ENCODE data around the gene SCAMP5.
A peak's percentile ranks its signal among the peaks of the same experiment; 100 is the strongest.

The SCAMP5 gene

GRCh38 chr15:75048394-75048793, 53.0 kb downstream of the SCAMP5 start:
- no peak for DNase-seq (ENCODE audit: low spot score)

GRCh38 chr15:75049392-75049791, 54.0 kb downstream of the SCAMP5 start:
- DNase-seq (ENCODE audit: low spot score): no peak

GRCh38 chr15:75050283-75050682, 54.9 kb downstream of the SCAMP5 start:
- no peak for DNase-seq (ENCODE audit: low spot score)

- no peak for DNase-seq (ENCODE audit: low spot score)
Observed at GRCh38 chr15:75051191-75051608, 55.8 kb downstream of the SCAMP5 start.

- no peak for DNase-seq (ENCODE audit: low spot score)
Observed at GRCh38 chr15:75051711-75052110, 56.3 kb downstream of the SCAMP5 start.

DNA sequence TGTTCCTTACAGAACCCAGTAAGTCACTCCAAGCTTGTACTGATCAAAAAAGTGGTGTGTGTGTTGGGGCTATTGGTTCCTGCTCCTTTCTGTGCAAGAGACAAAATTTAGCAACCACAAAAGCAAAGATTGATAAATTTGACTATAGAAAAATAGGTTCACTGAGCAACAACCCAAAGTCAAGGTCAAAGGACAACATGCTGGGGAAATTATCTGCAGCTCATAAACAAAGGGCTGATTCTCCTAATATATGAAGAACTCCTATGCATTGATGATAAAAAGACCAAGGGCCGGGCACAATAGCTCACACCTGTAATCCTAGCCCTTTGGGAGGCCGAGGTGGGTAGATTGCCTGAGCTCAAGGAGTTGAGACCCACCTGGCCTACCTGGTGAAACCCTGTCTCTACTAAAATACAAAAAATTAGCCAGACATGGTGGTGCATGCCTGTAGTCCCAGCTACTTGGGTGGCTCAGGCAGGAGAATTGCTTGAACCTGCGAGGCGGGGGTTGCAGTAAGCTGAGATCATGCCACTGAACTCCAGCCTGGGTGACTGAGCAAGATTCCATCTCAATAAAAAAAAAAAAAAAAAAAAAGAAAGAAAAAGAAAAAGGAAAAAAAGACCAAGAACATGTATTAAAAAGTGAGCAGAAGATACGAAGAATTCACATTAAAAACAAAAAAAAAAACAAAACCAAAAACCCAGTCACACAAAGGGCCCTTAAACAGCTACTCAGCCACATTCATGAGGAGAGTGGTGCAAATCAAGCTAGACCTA, 57.8 kb downstream of the SCAMP5 start:
- DNase-seq (ENCODE audit: low spot score): no peak

DNA sequence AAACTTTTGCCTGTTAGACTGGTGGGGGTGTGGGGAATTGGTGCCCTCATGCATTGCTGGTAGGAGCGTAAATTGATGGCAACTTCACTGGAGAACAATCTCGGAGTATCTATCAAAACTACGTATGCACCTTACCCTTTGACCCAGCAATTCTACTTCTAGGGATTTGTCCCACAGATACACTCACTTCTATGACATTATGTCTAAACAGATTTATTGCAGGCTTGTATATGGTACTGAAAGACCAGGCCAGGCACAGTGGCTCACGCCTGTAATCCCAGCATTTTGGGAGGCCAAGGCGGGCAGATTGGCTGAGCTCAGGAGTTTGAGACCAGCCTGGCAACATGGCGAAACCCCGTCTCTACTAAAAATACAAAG, 58.4 kb downstream of the SCAMP5 start:
- DNase-seq (ENCODE audit: low spot score): no peak

DNA sequence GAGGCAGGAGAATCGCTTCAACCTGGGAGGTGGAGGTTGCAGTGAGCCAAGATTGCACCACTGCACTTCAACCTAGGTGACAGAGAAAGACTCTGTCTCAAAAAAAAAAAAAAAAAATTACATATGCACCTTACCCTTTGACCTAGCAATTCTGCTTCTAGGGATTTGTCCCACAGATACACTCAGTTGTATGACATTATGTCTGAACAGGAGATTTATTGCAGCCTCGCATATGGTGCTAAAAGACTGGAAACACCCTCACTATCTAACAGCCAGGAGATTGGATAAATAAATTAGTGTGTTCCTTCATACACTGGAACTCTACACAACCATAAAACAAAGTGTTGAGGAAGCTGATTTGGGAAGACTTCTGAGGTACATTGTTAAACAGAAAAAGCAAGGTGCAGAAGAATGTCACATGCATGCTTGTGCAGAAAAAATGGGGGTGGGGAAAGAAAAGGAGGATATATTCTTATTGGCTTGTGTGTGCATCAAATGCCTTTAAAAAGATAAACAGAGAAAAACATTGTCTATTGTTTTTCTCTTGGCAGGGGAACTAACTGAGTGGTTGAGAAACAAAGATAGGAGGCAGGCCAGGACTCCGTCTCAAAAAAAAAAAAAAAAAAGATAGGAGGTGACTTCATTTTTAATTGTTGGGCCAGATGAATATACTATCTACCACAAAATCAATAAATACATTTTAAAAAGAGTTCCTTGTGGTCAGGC, 59.0 kb downstream of the SCAMP5 start:
- no peak for DNase-seq (ENCODE audit: low spot score)

DNA sequence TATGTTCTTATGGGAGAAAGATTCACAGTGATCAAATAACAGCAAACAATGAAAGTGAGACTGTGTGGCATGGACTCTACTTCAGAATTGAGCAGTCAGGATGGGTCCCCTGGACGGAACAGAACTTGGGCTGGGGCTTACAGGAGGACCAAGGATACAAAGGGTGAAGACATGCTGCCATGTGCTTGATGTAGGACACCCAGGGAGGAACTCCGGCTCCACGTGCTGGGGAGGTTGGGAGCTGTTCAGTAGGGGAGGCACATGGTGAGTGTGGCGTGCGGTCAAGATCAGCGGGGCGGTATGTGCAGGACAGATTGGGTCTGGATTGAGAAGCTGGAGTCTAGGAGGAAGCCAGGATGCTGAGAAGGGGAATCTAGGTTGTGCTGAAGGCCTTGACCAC, 60.7 kb downstream of the SCAMP5 start:
- no peak for DNase-seq (ENCODE audit: low spot score)

DNA sequence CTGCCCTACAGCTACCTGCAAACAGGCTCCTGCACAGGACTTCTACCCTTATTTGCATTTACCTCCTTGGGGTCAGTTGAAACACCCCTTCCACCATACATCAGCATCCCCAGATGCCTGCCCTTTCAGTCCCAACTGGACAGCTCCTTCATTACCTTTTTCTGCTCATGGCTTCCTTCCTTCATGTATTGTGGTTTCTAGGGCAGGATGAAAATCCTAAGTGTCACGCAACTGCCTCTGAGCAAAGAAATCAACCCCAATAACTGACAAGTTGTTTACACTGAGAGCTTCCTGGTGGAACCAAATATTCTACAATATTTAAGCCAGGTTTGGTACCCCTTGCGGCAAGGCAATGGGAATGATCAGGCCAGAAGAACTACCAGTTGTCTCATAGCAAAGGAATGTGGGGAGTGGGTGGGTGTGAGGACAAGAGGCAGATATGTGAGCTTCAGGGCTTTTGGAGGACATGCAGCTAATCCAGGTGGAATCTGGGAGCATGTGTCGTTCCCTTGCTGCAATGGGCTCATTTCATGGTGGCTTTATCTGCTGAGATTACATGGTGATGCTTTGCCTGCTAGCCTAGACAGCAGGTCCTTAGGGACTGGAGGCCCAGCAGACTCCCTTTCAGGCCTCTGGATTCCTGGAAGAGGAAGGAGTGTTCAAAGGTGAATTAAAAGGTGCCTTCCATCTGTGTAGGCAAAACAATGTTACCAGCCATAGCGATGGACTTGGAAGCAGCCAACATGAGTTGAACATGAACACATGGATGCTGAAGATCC, 63.0 kb downstream of the SCAMP5 start:
- no peak for DNase-seq (ENCODE audit: low spot score)

- no peak for DNase-seq (ENCODE audit: low spot score)
Observed at GRCh38 chr15:75059607-75060006, 64.2 kb downstream of the SCAMP5 start.

GRCh38 chr15:75061272-75061671, 65.9 kb downstream of the SCAMP5 start:
- DNase-seq (ENCODE audit: low spot score): no peak

DNA sequence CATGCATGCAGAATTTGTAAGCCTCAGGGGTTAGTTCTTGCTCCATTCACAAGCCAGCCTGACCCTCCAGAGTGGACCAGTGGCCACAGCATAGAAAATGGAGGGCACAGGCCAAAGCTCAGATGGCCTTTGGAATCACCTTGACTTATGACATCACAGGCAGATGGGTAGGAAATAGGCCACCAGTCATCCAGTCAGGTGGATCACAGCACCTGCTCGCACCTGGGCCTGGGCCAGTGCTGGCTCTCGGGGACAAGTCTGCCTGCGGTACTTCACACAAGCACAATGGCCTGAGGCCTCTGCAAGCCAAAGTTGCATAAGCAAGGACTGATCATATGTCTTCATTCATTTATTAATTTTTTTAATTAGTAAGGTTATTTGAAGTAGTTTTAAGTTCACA, 67.3 kb downstream of the SCAMP5 start:
- DNase-seq (ENCODE audit: low spot score): no peak

- no peak for DNase-seq (ENCODE audit: low spot score)
Observed at GRCh38 chr15:75063338-75063737, 68.0 kb downstream of the SCAMP5 start.

- no peak for DNase-seq (ENCODE audit: low spot score)
Observed at GRCh38 chr15:75063889-75064288, 68.5 kb downstream of the SCAMP5 start.

- no peak for DNase-seq (ENCODE audit: low spot score)
Observed at GRCh38 chr15:75064846-75065245, 69.5 kb downstream of the SCAMP5 start.

GRCh38 chr15:75065467-75065850, 70.1 kb downstream of the SCAMP5 start:
- DNase-seq (ENCODE audit: low spot score): no peak

GRCh38 chr15:75065851-75066509, 70.6 kb downstream of the SCAMP5 start:
- DNase-seq (ENCODE audit: low spot score): no peak

DNA sequence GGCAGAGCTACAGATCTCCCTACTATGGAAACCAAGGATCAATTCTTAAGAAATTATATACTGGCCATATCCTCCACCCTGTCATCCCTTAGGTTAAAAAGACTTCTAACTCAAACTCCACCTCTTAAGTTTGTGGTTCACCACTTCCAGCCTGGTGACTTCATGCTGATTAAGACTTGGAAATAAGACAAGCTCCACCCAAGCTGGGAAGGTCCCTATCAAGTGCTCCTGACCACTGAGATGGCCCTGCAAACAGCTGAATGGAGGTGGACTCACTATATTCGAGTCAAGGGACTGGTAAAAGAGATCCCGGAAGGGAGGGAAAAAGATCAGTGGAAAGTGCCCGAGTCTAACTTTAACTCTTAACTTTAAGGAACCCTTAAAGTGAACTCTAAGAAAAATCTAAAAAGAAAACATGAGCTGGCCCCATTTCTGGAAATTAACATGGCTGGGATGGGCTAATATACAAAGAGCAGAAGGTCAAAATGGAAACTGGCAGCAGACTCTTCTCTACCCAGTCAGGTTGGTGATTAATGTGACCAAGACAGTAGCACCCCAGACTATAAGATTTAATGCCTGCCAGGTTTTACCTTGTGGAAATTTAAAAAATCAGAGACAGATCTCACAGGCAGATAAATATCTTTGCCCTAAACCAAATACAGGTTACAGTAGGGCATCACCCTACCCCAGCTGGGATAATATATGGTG, 71.9 kb downstream of the SCAMP5 start:
- DNase-seq (ENCODE audit: low spot score): no peak

DNA sequence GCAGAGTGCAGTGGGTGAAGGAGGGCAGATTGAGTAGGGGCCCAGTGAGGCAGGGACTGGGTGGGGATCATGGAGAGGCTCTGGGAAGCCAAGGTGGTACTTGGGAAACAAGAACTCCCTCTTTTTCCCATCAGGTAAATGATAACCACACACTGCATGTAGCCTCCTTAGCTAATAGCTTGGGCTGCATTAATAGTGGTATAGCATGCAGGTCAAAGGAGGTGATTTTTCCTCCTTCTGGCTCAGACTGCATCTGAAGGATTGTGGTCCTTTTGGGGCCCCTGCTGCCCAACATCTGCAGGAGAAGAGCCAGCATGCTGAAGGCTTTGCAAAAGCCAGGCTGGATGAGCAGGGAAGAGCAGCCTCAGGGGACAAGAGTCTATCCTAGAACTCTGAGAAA, 73.4 kb downstream of the SCAMP5 start:
- DNase-seq (ENCODE audit: low spot score): no peak

GRCh38 chr15:75069301-75069925, 74.0 kb downstream of the SCAMP5 start:
- peak; percentile 31 for DNase-seq (ENCODE audit: low spot score)
